NCI-H526 (cell line): Measurements from ENCODE around the gene ZCCHC2.

ENCODE experiments used
- DNase-seq, 2 experiments: peaks; one replicate each; lab custom pipeline; 2025; lab: John Stamatoyannopoulos, UW

ZCCHC2 gene

DNA sequence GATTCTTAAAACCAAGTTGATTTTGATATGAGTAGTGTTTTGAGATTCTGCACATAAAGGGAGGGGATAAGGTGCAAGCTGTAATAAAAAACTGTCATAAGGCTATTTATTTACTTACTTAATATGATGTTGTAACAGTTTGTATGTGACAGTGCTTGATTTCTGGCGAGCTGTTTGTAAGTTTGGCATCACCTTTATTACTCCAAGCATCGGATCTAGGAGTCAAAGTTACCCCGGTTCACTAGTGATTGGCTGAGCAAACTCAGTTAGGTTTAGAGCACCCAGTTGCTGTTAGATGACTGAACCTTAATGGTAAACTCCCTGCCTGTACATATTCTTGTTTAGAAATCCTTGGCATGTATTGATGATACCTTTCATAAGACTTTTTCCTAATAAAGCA, 16.1 kb downstream of the ZCCHC2 start:
- DNase-seq: no peak

DNA sequence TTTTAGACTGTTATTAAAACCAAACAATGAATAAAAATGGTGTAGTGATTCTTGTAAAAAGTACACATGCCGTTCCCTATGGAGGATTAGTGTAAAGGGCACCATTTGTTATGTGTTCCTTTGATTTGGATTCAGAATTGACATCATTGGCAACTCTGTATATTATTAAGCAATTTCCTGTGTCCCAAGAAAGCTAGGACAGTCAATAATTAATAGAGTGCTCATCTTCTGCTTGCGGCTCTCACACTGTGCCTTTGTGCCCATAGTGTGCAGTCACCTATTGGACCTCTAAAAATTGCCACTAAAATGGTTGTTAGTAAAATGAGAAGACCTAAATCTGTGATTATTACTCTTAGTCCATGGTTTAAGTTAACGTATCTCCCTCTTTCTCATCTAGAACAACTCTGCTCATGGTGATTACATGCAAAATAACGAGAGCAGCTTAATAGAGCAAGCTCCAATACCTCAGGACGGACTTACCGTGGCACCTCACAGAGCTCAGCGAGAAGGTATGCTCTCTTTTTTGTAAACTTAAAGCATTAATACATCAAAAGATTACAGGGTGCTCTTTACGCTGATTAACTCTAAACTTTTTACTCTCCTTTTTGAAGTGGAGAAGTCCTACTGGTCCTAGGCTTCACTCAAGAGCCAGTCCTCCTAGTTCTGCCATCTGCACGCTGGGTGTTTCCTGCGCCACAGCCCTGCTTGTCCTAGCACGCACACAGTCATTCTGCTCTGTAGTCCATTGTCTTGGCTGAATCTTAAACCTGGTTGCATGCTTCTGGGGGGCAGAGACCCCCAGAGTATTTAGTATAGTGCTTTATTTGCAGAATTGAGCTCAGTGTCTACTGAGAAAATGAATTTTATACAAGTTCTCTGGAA, 16.7 kb downstream of the ZCCHC2 start:
- no peak for DNase-seq

DNA sequence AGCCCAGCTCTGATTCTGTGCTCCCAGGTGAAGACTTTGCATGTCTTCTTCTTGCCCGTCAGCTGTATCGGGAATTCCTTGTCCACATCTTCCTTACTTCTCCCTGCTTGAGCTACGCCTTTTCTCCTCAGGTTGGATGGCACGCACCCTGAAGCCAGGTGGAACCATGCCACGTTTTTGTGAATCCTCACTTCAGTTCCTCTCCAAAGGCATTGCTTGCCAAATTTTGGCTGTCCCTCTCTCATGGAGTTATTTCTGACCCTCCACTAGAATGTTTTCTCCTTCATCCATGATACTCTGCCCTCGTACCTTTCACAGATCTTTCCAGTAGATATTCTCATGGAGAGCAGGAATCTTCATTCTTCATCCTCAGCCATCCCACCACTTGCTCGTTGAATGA, 20.2 kb downstream of the ZCCHC2 start:
- DNase-seq: no peak

DNA sequence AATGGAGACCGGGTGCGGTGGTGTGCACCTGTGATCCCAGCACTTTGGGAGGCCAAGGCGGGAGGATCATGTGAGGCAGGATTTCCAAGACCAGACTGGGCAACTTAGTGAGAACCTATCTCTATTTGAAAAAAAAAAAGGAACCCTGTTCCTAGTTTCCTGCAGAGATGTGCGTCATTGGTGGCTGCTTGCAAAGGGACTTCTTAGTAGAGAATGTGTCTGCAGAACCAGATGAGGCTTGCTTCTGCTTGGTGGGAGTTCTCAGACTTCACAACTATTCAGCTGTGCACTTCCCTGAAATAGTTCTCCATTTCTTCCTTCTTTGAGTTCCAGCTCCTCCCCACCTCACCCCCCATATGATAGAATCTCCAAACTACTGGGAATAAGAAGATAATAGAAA, 22.3 kb downstream of the ZCCHC2 start:
- no peak for DNase-seq

DNA sequence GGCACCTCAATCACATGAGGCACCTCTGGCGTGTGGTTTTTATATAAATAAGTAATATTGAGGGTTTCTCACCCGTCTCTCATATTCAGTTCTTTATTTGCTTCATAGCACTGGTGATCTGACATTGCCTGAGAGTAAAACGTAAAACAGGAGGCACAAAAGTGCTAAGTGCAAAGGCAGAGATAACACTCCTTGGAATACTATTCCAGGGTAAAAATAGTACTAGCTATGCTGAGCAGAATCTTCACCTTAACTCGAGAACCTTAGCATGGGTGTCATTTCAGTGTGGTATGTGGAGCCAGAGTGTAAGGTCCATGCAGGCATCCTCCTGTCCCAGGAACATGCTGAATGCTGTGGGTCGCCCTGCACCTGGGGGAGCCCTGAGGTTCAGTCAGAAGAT, 26.9 kb downstream of the ZCCHC2 start:
- no peak for DNase-seq

DNA sequence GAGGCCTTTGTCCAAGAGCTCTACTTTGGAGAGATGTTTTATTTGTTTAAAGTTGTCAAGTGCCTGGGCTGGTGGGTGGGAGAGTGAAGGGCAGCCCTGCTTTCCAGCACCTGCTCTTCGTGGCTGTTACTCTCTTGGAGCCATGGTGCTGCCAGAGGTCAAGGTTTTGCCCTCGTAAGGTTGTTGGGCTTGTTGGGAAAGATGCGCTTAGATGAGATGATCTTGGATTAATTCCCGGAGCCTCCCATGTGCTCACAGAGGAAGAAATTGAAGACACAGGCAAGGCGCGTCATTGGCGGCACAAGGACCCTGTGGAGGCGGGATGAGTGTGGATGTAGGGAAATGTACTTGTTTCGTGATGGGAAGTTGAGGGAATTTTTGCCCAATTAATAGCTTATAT, 27.9 kb downstream of the ZCCHC2 start:
- DNase-seq: no peak

DNA sequence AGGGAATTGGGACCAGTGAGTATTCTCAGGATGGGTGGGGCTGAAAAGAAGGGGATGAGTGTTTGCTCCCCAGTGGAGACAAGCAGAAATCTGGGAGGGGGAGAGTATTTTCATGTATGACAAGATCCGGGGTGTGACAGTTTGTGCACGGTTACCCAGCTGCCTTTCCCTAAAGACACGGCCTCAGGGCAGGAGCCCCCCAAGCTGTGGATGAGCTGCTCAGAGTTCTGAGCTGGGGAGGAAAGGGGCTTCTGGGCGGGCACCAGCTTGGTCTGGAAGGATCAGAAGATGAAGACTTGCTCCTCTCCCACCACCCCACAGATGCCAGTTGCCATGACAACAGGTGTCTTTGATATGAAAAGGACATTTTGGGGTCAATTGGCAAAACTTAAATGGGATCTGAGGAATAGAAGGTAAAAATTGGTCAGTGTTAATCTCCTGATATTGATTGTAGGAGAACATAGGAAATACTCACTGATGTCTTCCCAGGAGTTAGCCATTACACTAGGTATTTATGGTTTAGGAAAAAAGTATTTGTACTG, 29.2 kb downstream of the ZCCHC2 start:
- DNase-seq: no peak

DNA sequence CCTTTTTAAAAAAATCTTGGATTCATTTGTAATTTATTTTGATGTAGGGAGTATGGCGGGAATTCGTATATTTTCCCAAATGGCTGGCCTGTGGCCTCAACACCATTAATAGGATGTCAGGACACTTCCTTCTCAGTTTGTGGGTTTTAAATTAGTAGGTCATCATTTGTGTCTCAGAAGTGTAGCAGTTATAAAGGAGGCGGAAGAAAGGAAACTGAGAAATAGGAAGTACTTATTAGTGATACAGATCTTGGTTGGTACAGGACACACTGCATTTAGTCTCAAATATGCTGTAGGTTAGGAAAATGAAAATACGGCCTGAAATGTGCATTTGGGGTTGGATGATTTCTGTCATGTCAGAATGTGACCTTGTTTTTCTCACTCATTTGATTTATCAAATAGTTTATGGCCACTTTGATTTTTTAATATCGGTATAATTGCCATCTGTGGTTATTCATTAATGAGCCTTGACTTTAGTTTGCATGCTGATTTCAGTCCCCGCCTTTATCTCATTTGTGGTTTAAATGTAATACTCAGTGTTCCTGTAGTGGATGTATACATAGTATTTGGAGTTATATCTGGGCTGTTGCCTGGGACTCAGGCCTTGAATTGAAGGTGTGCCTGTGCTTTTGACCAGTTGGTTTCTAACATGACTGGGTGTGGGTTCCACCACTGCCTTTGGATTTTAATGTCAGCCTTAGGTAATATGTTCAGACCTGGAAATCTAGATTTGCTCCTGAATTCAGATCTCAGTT, 31.4 kb downstream of the ZCCHC2 start:
- no peak for DNase-seq

DNA sequence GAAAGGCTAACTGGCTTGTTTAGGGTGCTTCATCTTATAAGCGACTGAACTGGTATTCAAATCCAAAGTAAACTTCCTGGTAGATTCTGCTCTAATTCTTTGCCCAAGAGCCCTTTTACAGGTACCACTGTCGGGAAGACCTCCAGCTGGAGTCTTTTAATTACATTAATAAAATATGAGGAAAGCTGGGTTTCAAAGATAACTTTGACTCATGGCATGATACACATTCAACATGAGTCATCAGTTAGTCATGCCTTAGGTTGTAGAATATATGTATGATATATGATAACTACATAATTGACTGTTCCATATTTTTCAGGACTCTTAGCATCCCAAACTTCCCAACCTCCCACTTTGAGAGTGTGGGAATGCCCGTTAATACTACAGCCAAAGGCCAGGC, 32.3 kb downstream of the ZCCHC2 start:
- peak in 1 of 2 experiments; percentile 9 for DNase-seq

DNA sequence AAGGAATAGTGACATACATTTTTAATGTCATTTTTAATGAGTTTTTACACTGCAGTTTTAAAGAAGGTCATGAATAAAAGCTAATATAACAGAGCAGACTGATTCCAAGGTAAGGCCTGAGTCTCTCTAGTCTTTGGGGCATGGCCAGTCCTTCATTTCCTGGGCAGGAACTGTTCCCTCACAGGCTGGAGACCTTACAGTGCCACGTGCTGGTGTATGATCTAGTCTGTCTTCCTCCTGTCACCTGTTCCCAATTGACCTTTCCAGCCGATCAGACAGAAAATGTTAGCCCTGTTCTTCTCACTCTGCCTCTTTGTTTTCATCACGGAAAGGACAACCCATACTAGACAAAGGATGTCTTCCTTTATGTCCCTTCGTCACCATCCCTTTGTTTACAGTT, 33.6 kb downstream of the ZCCHC2 start:
- DNase-seq: no peak

DNA sequence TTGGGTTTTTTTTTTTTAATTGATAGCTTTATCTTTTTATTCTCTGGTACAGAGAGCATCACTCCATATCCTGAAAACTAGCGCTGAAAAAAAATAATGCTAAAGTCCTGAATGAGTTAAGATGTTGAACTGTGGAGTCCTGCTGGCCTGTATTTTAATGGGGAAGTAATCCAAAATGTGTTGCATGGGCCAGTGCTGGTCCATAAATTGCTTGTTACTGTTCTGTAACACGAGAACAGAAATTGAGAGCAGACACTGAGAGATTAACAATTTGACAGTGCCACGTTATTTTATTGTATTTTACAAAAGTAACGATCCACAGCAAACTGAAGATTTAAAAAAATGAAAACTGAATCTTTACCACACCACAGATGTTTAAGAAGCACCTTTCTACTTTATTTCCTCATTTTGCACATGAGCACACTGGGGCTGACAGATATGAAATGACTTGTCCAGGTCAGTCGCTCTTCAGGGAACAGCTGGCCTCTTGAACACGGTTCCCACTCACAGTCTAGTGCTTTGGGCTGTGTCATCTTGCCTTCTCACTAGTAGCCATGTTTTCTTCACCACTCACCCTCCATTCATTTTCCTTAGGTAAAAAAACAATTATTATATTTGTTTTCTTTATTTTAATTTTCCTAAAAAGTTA, 35.3 kb downstream of the ZCCHC2 start:
- no peak for DNase-seq

DNA sequence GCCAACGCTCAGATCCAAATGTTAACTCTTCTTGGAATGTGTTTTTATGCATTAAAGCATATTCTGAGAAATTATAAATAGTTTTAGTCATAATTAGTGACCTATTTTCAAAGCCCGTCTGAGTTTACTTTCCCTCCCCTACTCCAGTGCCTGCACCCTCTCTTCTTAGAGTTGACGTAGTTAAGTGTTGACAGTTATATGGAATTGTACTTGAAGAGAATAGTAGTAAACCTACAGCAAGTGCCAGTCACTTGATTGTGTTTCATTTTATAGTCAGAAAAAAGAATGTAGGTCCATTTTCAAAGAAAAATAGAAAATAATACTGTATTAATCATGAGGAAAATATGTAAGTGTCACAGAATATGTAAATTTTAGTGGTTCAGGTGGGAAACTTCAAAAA, 41.2 kb downstream of the ZCCHC2 start:
- no peak for DNase-seq

DNA sequence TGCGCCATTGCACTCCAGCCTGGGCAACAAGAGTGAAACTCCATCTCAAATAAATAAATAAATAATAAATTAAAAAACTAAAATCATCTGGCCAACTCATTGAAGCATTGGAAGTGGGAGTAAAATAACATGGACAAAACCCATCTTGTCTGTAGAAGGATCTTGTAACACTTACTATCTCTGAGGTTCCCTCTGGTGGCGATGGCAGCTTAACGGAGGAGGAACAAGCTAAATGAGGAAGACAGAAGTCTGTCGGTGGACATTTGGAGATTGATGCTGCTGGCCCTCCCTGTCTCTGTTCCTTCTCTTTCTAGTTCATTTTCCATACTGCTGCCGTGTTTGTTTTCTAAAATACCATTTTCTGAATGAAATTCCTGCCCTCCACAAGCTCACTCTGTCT, 43.4 kb downstream of the ZCCHC2 start:
- DNase-seq: no peak

DNA sequence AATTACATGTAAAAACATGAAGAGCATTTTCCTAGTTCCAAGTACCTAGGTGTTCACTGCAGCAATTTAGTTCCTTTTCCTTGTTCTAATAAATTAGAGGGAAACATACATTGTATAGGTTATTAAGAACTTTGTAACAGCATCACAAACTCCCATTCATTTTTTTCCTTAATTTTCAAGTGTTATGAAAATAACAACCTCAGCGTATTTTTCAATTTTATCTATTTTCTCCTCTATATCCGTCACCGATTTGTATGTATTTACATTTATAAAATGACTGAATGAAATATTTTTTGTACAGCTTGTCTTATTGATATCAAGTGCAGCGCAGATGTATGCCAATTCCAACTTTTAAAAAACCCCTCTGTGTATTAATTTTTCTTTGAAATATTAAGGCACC, 44.0 kb downstream of the ZCCHC2 start:
- DNase-seq: no peak

DNA sequence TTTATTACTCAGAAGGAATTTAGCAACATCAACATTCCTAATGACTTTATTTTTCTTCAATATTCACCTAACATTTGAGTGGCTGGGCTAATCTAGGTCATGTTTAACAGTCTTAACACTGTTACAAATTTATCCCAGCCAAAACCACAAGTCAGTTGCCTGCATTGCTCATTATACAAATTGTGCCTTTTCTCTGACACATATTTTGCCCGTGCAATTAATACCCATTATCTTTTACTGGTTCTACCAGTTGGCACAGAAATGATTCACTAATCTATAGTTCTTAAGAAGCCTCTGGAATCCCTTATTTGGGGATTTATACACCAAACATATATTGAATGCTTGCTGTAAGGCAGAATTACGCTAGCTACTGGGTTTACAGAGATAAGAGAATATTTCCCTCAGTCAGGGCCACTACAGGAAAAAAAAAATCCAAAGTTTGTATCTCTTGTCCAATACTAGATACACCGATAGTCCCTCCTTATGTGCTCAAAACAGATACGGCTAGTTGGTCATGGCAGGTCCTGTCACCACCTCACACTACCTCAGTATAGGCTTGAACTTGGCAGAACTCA, 46.3 kb downstream of the ZCCHC2 start:
- DNase-seq: no peak

DNA sequence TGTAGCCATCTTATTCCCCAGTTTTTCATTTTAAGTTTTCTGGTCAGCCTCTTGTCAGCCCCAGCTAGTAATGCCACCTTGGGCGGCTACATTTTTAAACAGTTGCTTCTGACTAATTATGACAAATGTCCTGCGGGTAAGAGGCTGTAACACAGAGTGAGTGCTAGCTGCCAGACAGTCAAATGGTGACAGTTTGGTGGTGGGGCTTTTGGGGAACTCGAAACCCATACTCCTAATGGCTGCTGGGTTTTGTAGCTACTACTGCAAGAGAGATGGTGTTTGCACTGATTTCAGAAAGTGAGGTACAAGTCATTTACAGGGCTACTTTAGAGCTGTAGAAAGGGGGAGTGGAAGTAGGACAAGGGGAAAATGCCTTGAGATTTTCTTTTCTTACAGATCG, 48.2 kb downstream of the ZCCHC2 start:
- DNase-seq: no peak

DNA sequence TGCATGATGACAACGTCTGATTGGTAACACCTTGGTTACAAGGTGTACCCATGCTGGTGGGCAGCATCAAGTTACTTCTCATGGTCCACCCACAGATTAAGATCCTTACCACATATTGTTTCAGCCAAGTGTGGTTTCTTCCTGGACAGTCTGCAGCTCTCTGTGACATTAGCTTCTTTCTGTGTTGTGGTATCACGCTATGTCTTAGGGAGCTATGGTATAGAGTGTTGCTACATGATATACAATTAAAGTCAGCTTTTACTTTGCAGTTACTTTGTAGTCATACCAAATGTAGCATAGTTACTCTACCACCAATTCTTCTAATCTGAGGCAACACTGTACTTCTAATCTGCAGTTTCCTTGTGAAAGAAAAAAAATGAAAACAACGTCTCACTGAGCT, 48.8 kb downstream of the ZCCHC2 start:
- DNase-seq: no peak

DNA sequence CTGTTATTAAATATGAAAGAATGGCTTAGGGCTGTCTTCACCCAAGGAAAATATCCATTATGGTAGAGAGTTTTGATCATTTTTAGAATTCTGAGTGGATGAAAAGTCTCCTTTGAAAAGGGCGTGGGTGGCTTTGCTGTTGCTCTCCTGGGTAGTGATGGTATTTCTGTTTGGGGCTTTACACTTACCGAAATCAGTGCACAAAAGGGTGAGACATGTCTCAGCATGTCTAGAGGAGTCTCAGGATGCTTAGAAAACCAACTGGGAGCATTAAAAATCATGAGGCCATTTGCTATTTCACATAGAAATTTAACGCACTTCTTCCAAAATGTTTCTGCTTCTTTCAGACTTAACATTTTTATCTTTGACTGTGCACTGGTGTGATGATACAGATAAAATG, 49.6 kb downstream of the ZCCHC2 start:
- no peak for DNase-seq

DNA sequence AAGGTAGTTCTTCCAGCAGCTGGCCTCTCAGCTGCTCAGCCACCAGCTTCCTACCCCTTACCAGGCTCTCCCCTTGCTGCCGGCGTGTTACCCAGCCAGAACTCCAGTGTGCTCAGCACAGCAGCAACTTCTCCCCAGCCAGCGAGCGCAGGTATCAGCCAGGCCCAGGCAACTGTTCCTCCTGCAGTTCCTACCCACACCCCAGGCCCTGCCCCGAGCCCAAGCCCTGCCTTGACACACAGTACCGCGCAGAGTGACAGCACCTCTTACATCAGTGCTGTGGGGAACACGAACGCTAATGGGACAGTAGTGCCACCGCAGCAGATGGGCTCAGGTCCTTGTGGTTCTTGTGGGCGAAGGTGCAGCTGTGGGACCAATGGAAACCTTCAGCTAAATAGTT, 52.0 kb downstream of the ZCCHC2 start:
- no peak for DNase-seq

DNA sequence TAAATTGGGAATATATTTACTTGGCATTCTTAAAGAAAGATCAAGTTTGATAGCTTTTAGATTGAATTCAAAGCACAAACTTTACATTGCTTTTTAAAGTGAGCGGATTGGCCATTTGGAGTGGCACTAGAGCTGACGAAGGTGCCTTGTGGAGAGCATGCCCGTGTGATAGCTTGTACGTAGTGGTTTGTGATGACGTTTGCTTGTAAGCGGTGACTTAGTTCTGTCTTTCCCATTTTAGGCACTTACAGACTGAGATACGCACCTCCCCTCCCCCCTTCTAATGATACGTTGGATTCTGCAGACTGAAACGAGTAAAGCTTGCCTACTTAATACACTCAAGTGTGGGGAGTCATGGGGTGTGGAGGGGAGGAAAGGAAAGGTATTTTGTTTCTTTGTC, 53.4 kb downstream of the ZCCHC2 start:
- no peak for DNase-seq

DNA sequence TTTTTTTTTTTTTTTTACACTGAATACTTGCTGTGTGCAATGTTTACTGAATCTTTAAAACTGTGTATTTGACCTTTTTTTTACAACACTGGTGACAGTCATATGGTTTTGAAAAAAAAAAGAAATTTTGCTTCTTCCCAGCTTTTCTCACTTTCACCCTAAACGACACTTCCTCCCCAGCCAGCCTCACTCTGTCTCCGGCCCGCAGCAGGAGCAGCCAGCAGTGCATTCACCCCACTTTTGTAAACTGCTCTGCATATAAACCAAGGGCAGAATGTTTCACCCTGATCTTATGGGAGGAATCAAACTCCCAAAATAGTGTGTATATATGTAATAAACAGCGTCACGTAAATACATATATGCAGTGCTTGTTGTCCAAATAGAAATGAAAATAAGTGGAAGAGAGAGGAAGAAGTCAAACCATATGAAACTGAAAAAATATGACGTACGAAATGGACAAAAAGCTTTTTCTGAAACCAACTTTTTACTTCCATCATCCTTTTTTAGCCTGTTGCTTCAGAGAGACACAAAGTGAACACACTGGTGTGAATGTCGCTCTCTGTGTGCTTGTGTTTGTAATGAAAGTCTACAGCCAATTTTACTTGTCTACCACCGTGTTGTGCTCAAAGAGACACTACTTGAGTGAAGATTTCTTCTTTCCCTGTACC, 54.2 kb downstream of the ZCCHC2 start:
- no peak for DNase-seq

DNA sequence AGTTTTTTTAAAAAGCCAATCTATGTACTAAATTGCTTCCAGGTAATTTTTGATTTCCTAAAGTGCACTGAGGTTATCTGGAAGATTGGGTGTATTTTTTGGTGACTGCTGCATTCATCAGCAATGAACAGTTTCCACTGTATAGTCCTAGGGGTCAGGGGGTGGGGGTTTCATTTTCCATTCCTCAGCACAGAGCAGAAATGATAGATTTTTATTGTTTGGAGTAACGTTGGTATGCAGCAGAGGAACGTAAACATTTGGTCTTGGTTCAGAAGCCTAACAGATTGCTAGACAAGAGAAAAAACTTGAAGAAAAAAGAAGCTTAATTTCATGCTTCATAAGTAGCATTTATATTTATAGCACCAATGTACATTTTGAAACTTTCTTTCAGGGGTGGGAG, 54.9 kb downstream of the ZCCHC2 start:
- no peak for DNase-seq
